Measurements from ENCODE around the gene SCLY. TPM values are rescaled to one million over a fixed set of nuclear protein-coding genes. Genes with fewer than 3 reads are reported as not detected.
A peak's percentile ranks its signal among the peaks of the same experiment; 100 is the strongest.

SCLY gene
- polyA plus RNA-seq, 1 of the 3 experiments (the other 2 are of a cell fraction) = 20.9 TPM

DNA sequence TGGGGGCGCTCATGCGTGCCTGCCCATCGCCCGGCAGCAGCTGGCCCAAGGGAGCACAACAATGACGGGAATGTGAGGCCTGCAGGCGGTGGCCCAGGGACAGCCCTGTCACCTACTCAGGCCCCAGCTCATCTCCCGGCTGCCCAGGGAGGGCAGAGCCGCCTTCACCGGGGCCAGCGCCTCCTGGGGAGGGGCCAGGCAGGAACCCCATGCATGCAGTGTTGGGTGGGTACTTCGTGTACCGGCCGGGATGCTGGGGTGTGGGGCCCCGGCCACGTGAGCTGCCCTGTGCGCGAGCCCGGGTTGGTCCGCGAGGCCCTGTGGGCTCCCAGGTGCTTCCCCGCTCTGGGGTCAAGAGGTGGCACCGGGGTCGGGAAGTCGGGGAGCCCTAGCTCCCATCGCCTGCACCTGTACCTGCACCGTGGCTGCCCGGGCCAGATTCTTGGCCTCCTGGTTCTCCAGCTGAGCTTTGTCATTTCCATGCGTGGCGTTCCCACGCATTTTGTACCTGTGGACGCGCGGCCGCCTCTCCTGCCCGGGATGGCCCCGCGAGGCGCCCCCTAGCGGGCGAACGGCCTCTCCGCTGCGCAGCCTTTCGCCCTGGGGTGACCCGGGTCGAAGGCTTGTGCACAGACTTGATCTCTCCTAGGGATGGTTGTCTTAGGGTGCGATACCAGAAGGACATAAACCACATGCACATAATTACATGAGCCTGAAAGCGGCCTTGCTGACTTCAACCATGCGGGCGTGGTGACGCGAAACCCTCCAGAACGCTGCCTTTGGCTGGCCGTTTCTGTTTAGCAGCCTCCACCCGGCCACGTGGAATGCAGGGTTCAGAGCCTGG is 78.6 kb downstream of the SCLY start:
- H3K9me3 ChIP-seq = no peaks in the 10 kb centered on the region
- H3K9me2 ChIP-seq = no peaks in the 10 kb centered on the region
- H2AFZ ChIP-seq (ENCODE audit: low read depth) = no peak overlapping the region
- no peak for DNase-seq
- H3K79me2 ChIP-seq (ENCODE audit: insufficient read depth) = no peaks in the 10 kb centered on the region
- H3F3A ChIP-seq (replicated peaks; ENCODE audit: insufficient read depth) = no peaks in the 10 kb centered on the region
- H3K9ac ChIP-seq = no peak overlapping the region
- no peaks in the 10 kb centered on the region for H3K36me3 ChIP-seq (replicated peaks in 1 of 2; ENCODE audit: control insufficient read depth in 1 of 2, insufficient read depth in 2 of 2, low read length in 1 of 2)
- no peak overlapping the region for H3K4me2 ChIP-seq
- peaks cover 5 to 10% of the 10 kb centered on the region in 2 experiments; a peak in 3 of 4 replicates for H3K4me1 ChIP-seq (ENCODE audit: control insufficient read depth in 1 of 2, insufficient read depth in 2 of 2, low read depth in 1 of 2, low read length in 1 of 2)
- ChIA-PET POLR2A (interaction anchor here (1.5 kb wide), 1 partner anchor 78 kb away, joined by 3 read pairs; the partner anchor contains the start of gene SCLY), CTCF (interaction anchor here (1.0 to 1.4 kb wide), 2 partner anchors 24 to 281 kb away, joined by 3 read pairs; no protein-coding TSS in a partner anchor)
- H3K4me3 ChIP-seq (ENCODE audit: low read depth in 2 of 2, low read length in 1 of 2) = no peak overlapping the region
- no peaks in the 10 kb centered on the region for H3K27me3 ChIP-seq (ENCODE audit: insufficient read depth)
- no peak for TF ChIP-seq YY1 (IDR thresholded peaks at IDR 0.05; ENCODE audit: low read depth)
- no peak for TF ChIP-seq NFIC (IDR thresholded peaks at IDR 0.05; ENCODE audit: borderline replicate concordance)
- TF ChIP-seq, protein P1, sequence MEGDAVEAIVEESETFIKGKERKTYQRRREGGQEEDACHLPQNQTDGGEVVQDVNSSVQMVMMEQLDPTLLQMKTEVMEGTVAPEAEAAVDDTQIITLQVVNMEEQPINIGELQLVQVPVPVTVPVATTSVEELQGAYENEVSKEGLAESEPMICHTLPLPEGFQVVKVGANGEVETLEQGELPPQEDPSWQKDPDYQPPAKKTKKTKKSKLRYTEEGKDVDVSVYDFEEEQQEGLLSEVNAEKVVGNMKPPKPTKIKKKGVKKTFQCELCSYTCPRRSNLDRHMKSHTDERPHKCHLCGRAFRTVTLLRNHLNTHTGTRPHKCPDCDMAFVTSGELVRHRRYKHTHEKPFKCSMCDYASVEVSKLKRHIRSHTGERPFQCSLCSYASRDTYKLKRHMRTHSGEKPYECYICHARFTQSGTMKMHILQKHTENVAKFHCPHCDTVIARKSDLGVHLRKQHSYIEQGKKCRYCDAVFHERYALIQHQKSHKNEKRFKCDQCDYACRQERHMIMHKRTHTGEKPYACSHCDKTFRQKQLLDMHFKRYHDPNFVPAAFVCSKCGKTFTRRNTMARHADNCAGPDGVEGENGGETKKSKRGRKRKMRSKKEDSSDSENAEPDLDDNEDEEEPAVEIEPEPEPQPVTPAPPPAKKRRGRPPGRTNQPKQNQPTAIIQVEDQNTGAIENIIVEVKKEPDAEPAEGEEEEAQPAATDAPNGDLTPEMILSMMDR (IDR thresholded peaks at IDR 0.05) = peak; percentile 33; the same call in 1 of the 2 replicates
- no peaks in the 10 kb centered on the region for H4K20me1 ChIP-seq (ENCODE audit: insufficient read depth)
- WGBS (ENCODE audit: low lambda C conversion rate) = 90% methylated on average over 32 of the region's 56 CpGs
- no peak overlapping the region for H3K27ac ChIP-seq (ENCODE audit: low read depth in 2 of 2, low read length in 1 of 2)

DNA sequence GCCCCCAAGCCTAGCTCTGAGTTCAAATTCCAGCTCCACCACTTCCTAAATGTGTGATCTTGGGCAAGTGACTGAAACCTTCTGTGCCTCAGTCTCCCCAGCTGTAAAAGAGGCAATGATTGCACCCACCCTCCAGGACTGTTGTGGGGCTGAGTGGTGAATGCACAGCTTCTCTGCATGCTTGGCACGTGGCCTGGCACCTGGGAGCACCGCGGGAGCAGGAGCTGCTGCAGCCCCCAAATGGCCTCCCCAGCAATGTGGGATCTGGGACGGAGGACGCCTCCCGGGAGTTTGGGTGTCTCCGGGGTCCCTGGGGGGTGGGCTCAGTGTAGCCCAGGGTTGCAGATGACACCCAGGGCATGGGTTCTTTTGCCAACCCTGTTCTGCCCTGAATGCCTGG is 79.2 kb downstream of the SCLY start:
- TF ChIP-seq, protein P2, sequence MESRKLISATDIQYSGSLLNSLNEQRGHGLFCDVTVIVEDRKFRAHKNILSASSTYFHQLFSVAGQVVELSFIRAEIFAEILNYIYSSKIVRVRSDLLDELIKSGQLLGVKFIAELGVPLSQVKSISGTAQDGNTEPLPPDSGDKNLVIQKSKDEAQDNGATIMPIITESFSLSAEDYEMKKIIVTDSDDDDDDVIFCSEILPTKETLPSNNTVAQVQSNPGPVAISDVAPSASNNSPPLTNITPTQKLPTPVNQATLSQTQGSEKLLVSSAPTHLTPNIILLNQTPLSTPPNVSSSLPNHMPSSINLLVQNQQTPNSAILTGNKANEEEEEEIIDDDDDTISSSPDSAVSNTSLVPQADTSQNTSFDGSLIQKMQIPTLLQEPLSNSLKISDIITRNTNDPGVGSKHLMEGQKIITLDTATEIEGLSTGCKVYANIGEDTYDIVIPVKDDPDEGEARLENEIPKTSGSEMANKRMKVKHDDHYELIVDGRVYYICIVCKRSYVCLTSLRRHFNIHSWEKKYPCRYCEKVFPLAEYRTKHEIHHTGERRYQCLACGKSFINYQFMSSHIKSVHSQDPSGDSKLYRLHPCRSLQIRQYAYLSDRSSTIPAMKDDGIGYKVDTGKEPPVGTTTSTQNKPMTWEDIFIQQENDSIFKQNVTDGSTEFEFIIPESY (IDR thresholded peaks at IDR 0.05; ENCODE audit: borderline replicate concordance, low read depth) = no peak
- TF ChIP-seq, protein P3, sequence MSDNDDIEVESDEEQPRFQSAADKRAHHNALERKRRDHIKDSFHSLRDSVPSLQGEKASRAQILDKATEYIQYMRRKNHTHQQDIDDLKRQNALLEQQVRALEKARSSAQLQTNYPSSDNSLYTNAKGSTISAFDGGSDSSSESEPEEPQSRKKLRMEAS (IDR thresholded peaks at IDR 0.05; ENCODE audit: low read depth) = no peak
- no peak for TF ChIP-seq RFX5 (IDR thresholded peaks at IDR 0.05; ENCODE audit: low read length)
- TF ChIP-seq, protein P4, sequence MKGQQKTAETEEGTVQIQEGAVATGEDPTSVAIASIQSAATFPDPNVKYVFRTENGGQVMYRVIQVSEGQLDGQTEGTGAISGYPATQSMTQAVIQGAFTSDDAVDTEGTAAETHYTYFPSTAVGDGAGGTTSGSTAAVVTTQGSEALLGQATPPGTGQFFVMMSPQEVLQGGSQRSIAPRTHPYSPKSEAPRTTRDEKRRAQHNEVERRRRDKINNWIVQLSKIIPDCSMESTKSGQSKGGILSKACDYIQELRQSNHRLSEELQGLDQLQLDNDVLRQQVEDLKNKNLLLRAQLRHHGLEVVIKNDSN (IDR thresholded peaks at IDR 0.05; ENCODE audit: borderline replicate concordance, low read depth) = no peak
- TF ChIP-seq GABPA (IDR thresholded peaks at IDR 0.05; ENCODE audit: low read depth) = no peak
- Histone ChIP-seq H3K9me2 (no peaks in the 10 kb centered on the region), H3K4me3 (ENCODE audit: low read depth in 2 of 2, low read length in 1 of 2) (no peak overlapping the region), H3K9me3 (no peaks in the 10 kb centered on the region), H3F3A (replicated peaks; ENCODE audit: insufficient read depth) (no peaks in the 10 kb centered on the region), H3K79me2 (ENCODE audit: insufficient read depth) (no peaks in the 10 kb centered on the region), H3K36me3 (replicated peaks in 1 of 2; ENCODE audit: control insufficient read depth in 1 of 2, insufficient read depth in 2 of 2, low read length in 1 of 2) (no peaks in the 10 kb centered on the region), H4K20me1 (ENCODE audit: insufficient read depth) (no peaks in the 10 kb centered on the region), H3K4me2 (no peak overlapping the region), H2AFZ (ENCODE audit: low read depth) (no peak overlapping the region), H3K27me3 (ENCODE audit: insufficient read depth) (no peaks in the 10 kb centered on the region), H3K4me1 (ENCODE audit: control insufficient read depth in 1 of 2, insufficient read depth in 2 of 2, low read depth in 1 of 2, low read length in 1 of 2) (peaks cover 5 to 10% of the 10 kb centered on the region in 2 experiments; a peak in 3 of 4 replicates), H3K9ac (no peak overlapping the region), H3K27ac (ENCODE audit: low read depth in 2 of 2, low read length in 1 of 2) (no peak overlapping the region)
- ChIA-PET CTCF (interaction anchor here (1.4 kb wide), 1 partner anchor 25 kb away, joined by 3 read pairs; no protein-coding TSS in a partner anchor), POLR2A (no interaction called here)
- WGBS (ENCODE audit: low lambda C conversion rate) = 100% methylated on average over 1 of the region's 7 CpGs
- no peak for DNase-seq

Measured in SK-N-SH (cell line).